Measurements from ENCODE around the gene FAM149A. TPM values are rescaled to one million over a fixed set of nuclear protein-coding genes. Genes with fewer than 3 reads are reported as not detected.

Gene FAM149A
- total and polyA plus RNA-seq, 2 donors (not counting 3 experiments of a cell fraction or from before 2014, with no cell fraction given), result 0.08 to 0.20 TPM

- H3K4me2 ChIP-seq (ENCODE audit: insufficient read depth, low read length), result no peak overlapping the region
These were observed 56.6 kb downstream of the FAM149A start for GRCh38 chr4:186161138-186161537.

More at GRCh38 chr4:186161138-186161537, 56.6 kb downstream of the FAM149A start:
- Histone ChIP-seq H3K27me3 (ENCODE audit: control insufficient read depth in 2 of 2, insufficient read depth in 2 of 2, low read length in 2 of 2) (no peaks in the 10 kb centered on the region), H3K9me1 (replicated peaks; ENCODE audit: control insufficient read depth, extremely low read depth, insufficient read depth, low read length) (no peaks in the 10 kb centered on the region), H2AFZ (ENCODE audit: low read depth, low read length) (no peak overlapping the region), H3K9me3 (replicated peaks; ENCODE audit: control insufficient read depth, insufficient read depth, low read length) (no peaks in the 10 kb centered on the region), H3K9ac (replicated peaks; ENCODE audit: extremely low read depth, insufficient read depth, low read length) (no peak overlapping the region), H3K36me3 (ENCODE audit: control insufficient read depth in 2 of 2, extremely low read depth in 1 of 2, insufficient read depth in 2 of 2, low read length in 2 of 2) (no peaks in the 10 kb centered on the region), H4K20me1 (replicated peaks; ENCODE audit: control insufficient read depth, extremely low read depth, insufficient read depth, low read length) (no peaks in the 10 kb centered on the region), H3K79me2 (ENCODE audit: control insufficient read depth, insufficient read depth, low read length) (no peaks in the 10 kb centered on the region), H3K27ac (ENCODE audit: insufficient read depth, low read depth, low read length) (no peak overlapping the region), H3K4me3 (replicated peaks in 1 of 3; ENCODE audit: insufficient read depth in 1 of 3, low read depth in 1 of 3, low read length in 3 of 3) (no peak overlapping the region), H3K4me1 (ENCODE audit: control insufficient read depth, extremely low read depth, insufficient read depth, low read length) (no peaks in the 10 kb centered on the region)
- no TSS peak for BruUV-seq (replicated peaks)
- no peak for DNase-seq (ENCODE audit: low read depth, low spot score)
- ChIA-PET CTCF (interaction anchor here (1.5 kb wide), 1 partner anchor 17 kb away, joined by 3 read pairs; no protein-coding TSS in a partner anchor), POLR2A (no interaction called here)
- intact Hi-C loops (cut with micrococcal nuclease) (no loop called here), dilution Hi-C loops (cut with MboI; ENCODE audit: extremely low pct_ligation_motif_present, low sequenced_read_pairs) (no loop called here)
- TF ChIP-seq CTCF (IDR thresholded peaks at IDR 0.05; ENCODE audit: extremely low read depth in 1 of 2, insufficient read depth in 1 of 2, low read depth in 1 of 2, low read length in 2 of 2) (no peak), FOS (IDR thresholded peaks at IDR 0.05; ENCODE audit: borderline replicate concordance, insufficient read depth, low read length) (no peak), EZH2 (IDR thresholded peaks at IDR 0.05; ENCODE audit: borderline replicate concordance, low read depth, low read length, severe bottlenecking) (no peak), JUN (IDR thresholded peaks at IDR 0.05; ENCODE audit: borderline replicate concordance, insufficient read depth, insufficient read length, low read depth) (no peak), MAX (IDR thresholded peaks at IDR 0.05; ENCODE audit: insufficient read depth, insufficient read length) (no peak), POLR2A (IDR thresholded peaks at IDR 0.05; ENCODE audit: low read depth, low read length) (no peak), POLR2AphosphoS5 (IDR thresholded peaks at IDR 0.05; ENCODE audit: insufficient read depth, low read depth, low read length) (no peak)
- FAIRE-seq, result no peak

Data from endothelial cell of umbilical vein (primary cell).